NCI-H1694 treated with DMSO at 0.1 percent for 48 hours (cell line): ENCODE measurements around the gene VCP.
"Not testable (repeated sequence)": the region's sequence is repeated elsewhere in the genome, so short reads cannot be mapped to it uniquely, and the experiment has no call there.

Source experiments
- DNase-seq: peaks from one replicate; lab custom pipeline; 2025; lab: John Stamatoyannopoulos, UW

VCP gene

GRCh38 chr9:35060548-35061207 lies 11.7 kb downstream of the VCP start:
- no peak for DNase-seq

- no peak for DNase-seq
Observed at GRCh38 chr9:35059438-35059837, 13.0 kb downstream of the VCP start.

GRCh38 chr9:35057271-35057620 lies 15.2 kb downstream of the VCP start:
- DNase-seq = no peak

- no peak for DNase-seq
Observed at GRCh38 chr9:35056571-35057270, 15.7 kb downstream of the VCP start.

GRCh38 chr9:35054871-35055644 lies 17.4 kb downstream of the VCP start:
- DNase-seq = no peak

- no peak for DNase-seq
Observed at GRCh38 chr9:35054185-35054835, 18.1 kb downstream of the VCP start.

- peak; percentile 45 for DNase-seq
Observed at GRCh38 chr9:35051069-35051967, 21.1 kb downstream of the VCP start.

GRCh38 chr9:35048511-35048910 lies 23.9 kb downstream of the VCP start:
- no peak for DNase-seq

GRCh38 chr9:35044071-35044470 lies 28.4 kb downstream of the VCP start:
- no peak for DNase-seq

GRCh38 chr9:35042891-35043545 lies 29.4 kb downstream of the VCP start:
- no peak for DNase-seq

GRCh38 chr9:35042081-35042604 lies 30.3 kb downstream of the VCP start:
- DNase-seq = no peak

- no peak for DNase-seq
Observed at GRCh38 chr9:35035851-35036701, 36.3 kb downstream of the VCP start.

- DNase-seq = no peak
Observed at GRCh38 chr9:35033101-35033500, 39.3 kb downstream of the VCP start.

- DNase-seq = no peak
Observed at GRCh38 chr9:35029852-35030251, 42.6 kb downstream of the VCP start.

GRCh38 chr9:35029241-35029640 lies 43.2 kb downstream of the VCP start:
- DNase-seq = no peak

GRCh38 chr9:35028341-35028740 lies 44.1 kb downstream of the VCP start:
- DNase-seq = no peak

GRCh38 chr9:35027860-35028259 lies 44.6 kb downstream of the VCP start:
- DNase-seq = no peak

- DNase-seq = no peak
Observed at GRCh38 chr9:35027374-35027773, 45.1 kb downstream of the VCP start.

GRCh38 chr9:35026671-35027070 lies 45.8 kb downstream of the VCP start:
- DNase-seq = no peak

GRCh38 chr9:35023443-35023842 lies 49.0 kb downstream of the VCP start:
- not testable (repeated sequence) for DNase-seq
